OCI-LY1 (cell line): ENCODE data around the gene MED7.
"Not testable (repeated sequence)": the region's sequence is repeated elsewhere in the genome, so short reads cannot be mapped to it uniquely, and the experiment has no call there.

ENCODE experiments used
- H2AFZ ChIP-seq: fragments of 200-600 bp; sonication (generic), shearing (Covaris generic); 2 replicates; pipeline ENCODE4 v1.6.0; 2014; ENCODE audit warnings: antibody characterized with exemption, mild to moderate bottlenecking, low read length
- H3F3A ChIP-seq: fragments of 200-600 bp; sonication (generic), shearing (Covaris generic); 2 replicates; pipeline ENCODE4 v1.6.0; 2014; ENCODE audit warnings: mild to moderate bottlenecking, antibody characterized with exemption, low read length, moderate library complexity; ENCODE audit not compliant: insufficient read depth
- H3K27ac ChIP-seq: fragments of 200-600 bp; sonication (generic); 2 replicates; pipeline ENCODE4 v1.5.1; 2014; ENCODE audit warnings: low read length, mixed run types, mild to moderate bottlenecking, low read depth; ENCODE audit not compliant: poor library complexity, severe bottlenecking
- H3K27me3 ChIP-seq: fragments of 200-600 bp; sonication (generic); 2 replicates; pipeline ENCODE4 v1.6.0; 2014; ENCODE audit warnings: antibody characterized with exemption, mild to moderate bottlenecking, low read length, moderate library complexity; ENCODE audit not compliant: insufficient read depth
- H3K36me3 ChIP-seq: fragments of 200-600 bp; sonication (generic); 2 replicates; pipeline ENCODE4 v1.6.1; 2014; ENCODE audit warnings: mild to moderate bottlenecking, antibody characterized with exemption, low read length, moderate library complexity, mixed read lengths; ENCODE audit not compliant: insufficient read depth
- H3K4me1 ChIP-seq: fragments of 200-600 bp; sonication (generic); 2 replicates; pipeline ENCODE4 v1.5.1; 2014; ENCODE audit warnings: mild to moderate bottlenecking, low read length, moderate library complexity; ENCODE audit not compliant: insufficient read depth, severe bottlenecking
- H3K4me2 ChIP-seq: fragments of 200-600 bp; sonication (generic), shearing (Covaris generic); 2 replicates; pipeline ENCODE4 v1.6.1; 2014; ENCODE audit warnings: low read length
- H3K4me3 ChIP-seq: fragments of 200-600 bp; sonication (generic); 2 replicates; pipeline ENCODE4 v1.5.1; 2014; ENCODE audit warnings: low read length, low read depth, mild to moderate bottlenecking, mixed read lengths; ENCODE audit not compliant: poor library complexity, severe bottlenecking
- H3K79me2 ChIP-seq: fragments of 200-600 bp; shearing (Covaris generic); 2 replicates; pipeline ENCODE4 v1.6.1; 2016; ENCODE audit warnings: mixed run types, low read length, mixed read lengths; ENCODE audit not compliant: insufficient read depth
- H3K9ac ChIP-seq: fragments of 200-600 bp; sonication (generic), shearing (Covaris generic); 2 replicates; pipeline ENCODE4 v1.6.1; 2014; ENCODE audit warnings: mild to moderate bottlenecking, low read length, mixed read lengths
- H3K9me2 ChIP-seq: fragments of 200-600 bp; sonication (generic), shearing (Covaris generic); 2 replicates; pipeline ENCODE4 v1.6.1; 2014; ENCODE audit warnings: low read depth, mild to moderate bottlenecking, low read length, mixed read lengths
- H3K9me3 ChIP-seq: fragments of 200-600 bp; shearing (Covaris generic); 2 replicates; pipeline ENCODE4 v1.6.1; 2014; ENCODE audit warnings: low read length, mixed read lengths
- H4K20me1 ChIP-seq: fragments of 200-600 bp; sonication (generic), shearing (Covaris generic); 2 replicates; pipeline ENCODE4 v1.6.0; 2016; ENCODE audit warnings: mild to moderate bottlenecking, low read length; ENCODE audit not compliant: insufficient read depth
- CTCF ChIP-seq: fragments of 200-600 bp; sonication (generic), shearing (Covaris generic); IDR thresholded peaks from 2 replicates; pipeline ENCODE4 v1.5.1; 2017; ENCODE audit warnings: mild to moderate bottlenecking, antibody characterized with exemption, low read length, moderate library complexity, mixed read lengths
- EZH2 ChIP-seq: fragments of 200-600 bp; sonication (generic), shearing (Covaris generic); IDR thresholded peaks from 2 replicates; pipeline ENCODE4 v1.8.0; 2017; ENCODE audit warnings: borderline replicate concordance, mixed run types, mild to moderate bottlenecking, antibody characterized with exemption, low read length, moderate library complexity, mixed read lengths

MED7 gene

GRCh38 chr5:157187046-157187754 lies 44.5 kb upstream of the MED7 start:
- Histone ChIP-seq H3K9ac (no peak overlapping the region), H3K27ac (peak overlapping the region; percentile 25), H3K4me1 (peaks cover 57% of the 10 kb centered on the region), H3K4me3 (no peak overlapping the region), H3K27me3 (no peaks in the 10 kb centered on the region), H3F3A (no peaks in the 10 kb centered on the region), H3K36me3 (peaks cover 22% of the 10 kb centered on the region; the same call in 1 of the 2 replicates), H3K9me2 (no peaks in the 10 kb centered on the region), H3K9me3 (no peaks in the 10 kb centered on the region), H2AFZ (no peak overlapping the region), H3K79me2 (peaks cover 60% of the 10 kb centered on the region), H4K20me1 (no peaks in the 10 kb centered on the region), H3K4me2 (no peak overlapping the region; the same call in 1 of the 2 replicates)
- no peak for TF ChIP-seq EZH2
- TF ChIP-seq CTCF = no peak

DNA sequence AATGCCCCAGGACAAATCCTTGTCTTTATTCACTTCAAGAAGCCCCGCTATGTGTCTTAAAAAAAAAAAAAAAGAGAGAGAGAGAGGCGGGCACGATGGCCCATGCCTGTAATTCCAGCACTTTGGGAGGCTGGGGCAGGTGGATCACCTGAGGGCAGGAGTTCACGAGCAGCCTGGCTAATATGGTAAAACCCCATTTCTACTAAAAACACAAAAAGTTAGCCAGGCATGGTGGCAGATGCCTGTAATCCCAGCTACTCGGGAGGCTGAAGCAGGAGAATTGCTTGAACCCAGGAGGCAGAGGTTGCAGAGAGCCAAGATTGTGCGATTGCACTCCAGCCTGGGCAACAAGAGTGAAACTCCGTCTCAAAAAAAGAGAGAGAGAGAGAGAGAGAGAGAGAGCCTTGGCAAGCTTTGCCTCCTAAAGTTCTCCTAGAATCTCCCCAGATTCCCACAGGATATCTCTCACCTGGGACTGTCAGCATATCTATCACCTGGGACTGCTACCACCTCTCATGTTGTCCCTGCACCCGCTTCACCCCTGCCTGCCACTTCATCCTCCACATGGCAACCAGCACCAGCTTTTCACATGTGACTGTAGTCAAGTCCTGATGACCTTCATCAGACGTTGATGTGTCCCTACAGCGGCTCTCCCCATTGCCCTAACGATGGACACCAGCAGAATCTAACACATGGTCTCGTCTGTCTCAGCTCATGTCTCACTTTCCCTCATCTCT lies 43.8 kb upstream of the MED7 start:
- H3K27me3 ChIP-seq = no peaks in the 10 kb centered on the region
- H3K4me1 ChIP-seq = peaks cover 57% of the 10 kb centered on the region
- H2AFZ ChIP-seq = no peak overlapping the region
- peaks cover 61% of the 10 kb centered on the region for H3K79me2 ChIP-seq
- no peaks in the 10 kb centered on the region for H3K9me3 ChIP-seq
- no peak for TF ChIP-seq CTCF
- TF ChIP-seq EZH2 = no peak
- peaks cover 22% of the 10 kb centered on the region; the same call in 1 of the 2 replicates for H3K36me3 ChIP-seq
- no peaks in the 10 kb centered on the region for H4K20me1 ChIP-seq
- no peaks in the 10 kb centered on the region for H3K9me2 ChIP-seq
- no peak overlapping the region for H3K27ac ChIP-seq
- no peak overlapping the region for H3K9ac ChIP-seq
- no peaks in the 10 kb centered on the region for H3F3A ChIP-seq
- H3K4me3 ChIP-seq = no peak overlapping the region
- H3K4me2 ChIP-seq = no peak overlapping the region; the same call in 1 of the 2 replicates

DNA sequence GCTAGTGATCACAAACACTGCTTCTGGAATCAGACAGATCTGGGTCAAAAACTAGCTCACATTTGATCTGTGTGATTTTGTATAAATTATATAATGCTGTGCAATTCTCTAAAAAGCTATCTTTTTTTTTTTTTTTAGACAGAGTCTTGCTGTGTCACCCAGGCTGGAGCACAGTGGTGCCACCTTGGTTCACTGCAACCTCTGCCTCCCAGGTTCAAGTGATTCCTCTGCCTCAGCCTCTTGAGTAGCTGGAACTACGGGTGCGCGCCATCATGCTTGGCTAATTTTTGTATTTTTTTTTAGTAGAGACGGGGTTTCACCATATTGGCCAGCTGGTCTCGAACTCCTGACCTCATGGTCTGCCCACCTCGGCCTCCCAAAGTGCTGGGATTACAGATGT lies 42.5 kb upstream of the MED7 start:
- not testable (repeated sequence) for H3K27me3 ChIP-seq, H3K9ac ChIP-seq, H3K9me3 ChIP-seq, H3K9me2 ChIP-seq, H4K20me1 ChIP-seq, H3F3A ChIP-seq, H2AFZ ChIP-seq
- Histone ChIP-seq H3K4me3 (peak overlapping the region; percentile 69), H3K27ac (peak overlapping the region; percentile 58), H3K79me2 (peaks cover 67% of the 10 kb centered on the region), H3K4me2 (peak overlapping the region; percentile 66; the same call in 1 of the 2 replicates), H3K36me3 (peaks cover 18% of the 10 kb centered on the region; the same call in 1 of the 2 replicates), H3K4me1 (peaks cover 62% of the 10 kb centered on the region)
